Measurements from ENCODE around the gene ARHGEF10L. TPM values are rescaled to one million over a fixed set of nuclear protein-coding genes. Genes with fewer than 3 reads are reported as not detected.

ARHGEF10L gene
- total RNA-seq, 1 donor from 2014 or later, result 24.0 TPM

- H3K4me3 Mint-ChIP-seq (ENCODE audit: unreplicated experiment), result no peak overlapping the region
- DNase-seq (ENCODE audit: extremely low spot score, unreplicated experiment), result no peak
- no peak overlapping the region for H3K27ac Mint-ChIP-seq (ENCODE audit: unreplicated experiment)
- peaks cover 17% of the 10 kb centered on the region for H3K36me3 Mint-ChIP-seq (ENCODE audit: unreplicated experiment)
- no peak for TF ChIP-seq CTCF (IDR thresholded peaks at IDR 0.05)
- no peaks in the 10 kb centered on the region for H3K27me3 Mint-ChIP-seq (ENCODE audit: unreplicated experiment)
- H3K9me3 Mint-ChIP-seq (ENCODE audit: unreplicated experiment), result no peaks in the 10 kb centered on the region
- peaks cover 23% of the 10 kb centered on the region for H3K4me1 Mint-ChIP-seq (ENCODE audit: unreplicated experiment)
These were observed 70.6 kb downstream of the ARHGEF10L start for GRCh38 chr1:17610085-17610484.

- DNase-seq (ENCODE audit: extremely low spot score, unreplicated experiment), result no peak
- no peak overlapping the region for H3K4me3 Mint-ChIP-seq (ENCODE audit: unreplicated experiment)
- H3K9me3 Mint-ChIP-seq (ENCODE audit: unreplicated experiment), result no peaks in the 10 kb centered on the region
- H3K36me3 Mint-ChIP-seq (ENCODE audit: unreplicated experiment), result peaks cover 22% of the 10 kb centered on the region
- no peak overlapping the region for H3K27ac Mint-ChIP-seq (ENCODE audit: unreplicated experiment)
- no peaks in the 10 kb centered on the region for H3K27me3 Mint-ChIP-seq (ENCODE audit: unreplicated experiment)
- TF ChIP-seq CTCF (IDR thresholded peaks at IDR 0.05), result no peak
- H3K4me1 Mint-ChIP-seq (ENCODE audit: unreplicated experiment), result peaks cover 17% of the 10 kb centered on the region
These were observed 71.2 kb downstream of the ARHGEF10L start for GRCh38 chr1:17610713-17611112.

GRCh38 chr1:17611991-17612390 lies 72.5 kb downstream of the ARHGEF10L start:
- Mint-ChIP-seq H3K27ac (ENCODE audit: unreplicated experiment) (no peak overlapping the region), H3K4me1 (ENCODE audit: unreplicated experiment) (peaks cover 4% of the 10 kb centered on the region), H3K9me3 (ENCODE audit: unreplicated experiment) (no peaks in the 10 kb centered on the region), H3K27me3 (ENCODE audit: unreplicated experiment) (no peaks in the 10 kb centered on the region), H3K36me3 (ENCODE audit: unreplicated experiment) (peaks cover 22% of the 10 kb centered on the region), H3K4me3 (ENCODE audit: unreplicated experiment) (no peak overlapping the region)
- TF ChIP-seq CTCF (IDR thresholded peaks at IDR 0.05), result no peak
- no peak for DNase-seq (ENCODE audit: extremely low spot score, unreplicated experiment)

- TF ChIP-seq CTCF (IDR thresholded peaks at IDR 0.05), result no peak
- no peak overlapping the region for H3K27ac Mint-ChIP-seq (ENCODE audit: unreplicated experiment)
These were observed 73.3 kb downstream of the ARHGEF10L start for GRCh38 chr1:17612831-17613230.

GRCh38 chr1:17614586-17614985 lies 75.1 kb downstream of the ARHGEF10L start:
- TF ChIP-seq CTCF (IDR thresholded peaks at IDR 0.05), result no peak
- Mint-ChIP-seq H3K9me3 (ENCODE audit: unreplicated experiment) (no peaks in the 10 kb centered on the region), H3K4me1 (ENCODE audit: unreplicated experiment) (peaks cover 16% of the 10 kb centered on the region), H3K4me3 (ENCODE audit: unreplicated experiment) (no peak overlapping the region), H3K36me3 (ENCODE audit: unreplicated experiment) (peaks cover 20% of the 10 kb centered on the region), H3K27me3 (ENCODE audit: unreplicated experiment) (no peaks in the 10 kb centered on the region), H3K27ac (ENCODE audit: unreplicated experiment) (no peak overlapping the region)
- DNase-seq (ENCODE audit: extremely low spot score, unreplicated experiment), result no peak

More at GRCh38 chr1:17612831-17613230, 73.3 kb downstream of the ARHGEF10L start:
- H3K4me1 Mint-ChIP-seq (ENCODE audit: unreplicated experiment), result peaks cover 9% of the 10 kb centered on the region
- DNase-seq (ENCODE audit: extremely low spot score, unreplicated experiment), result no peak
- no peaks in the 10 kb centered on the region for H3K27me3 Mint-ChIP-seq (ENCODE audit: unreplicated experiment)
- peaks cover 20% of the 10 kb centered on the region for H3K36me3 Mint-ChIP-seq (ENCODE audit: unreplicated experiment)
- H3K4me3 Mint-ChIP-seq (ENCODE audit: unreplicated experiment), result no peak overlapping the region
- H3K9me3 Mint-ChIP-seq (ENCODE audit: unreplicated experiment), result no peaks in the 10 kb centered on the region

Data from osteocyte (in vitro differentiated cells).